Mucosa of descending colon (tissue), 3 donors: ENCODE results near the gene TMEM204. TPM values are rescaled to one million over a fixed set of nuclear protein-coding genes. Genes with fewer than 3 reads are reported as not detected.

Source experiments
- ATAC-seq: fragments of 200-7000 bp; cut with Tn5 transposase; one replicate; pipeline ENCODE4 v1.9.1; 2020; ENCODE audit warnings: mild to moderate bottlenecking, moderate library complexity
- DNase-seq, 3 donors: peaks; one replicate each; pipeline ENCODE4 v3.0.0-alpha.2; 2020
- H3K36me3 ChIP-seq: fragments of 200-600 bp; one replicate; pipeline ENCODE4 v1.8.0; 2021; ENCODE audit warnings: low read depth, mild to moderate bottlenecking
- H3K4me1 ChIP-seq: fragments of 200-600 bp; one replicate; pipeline ENCODE4 v1.8.0; 2021; ENCODE audit warnings: low read depth, mild to moderate bottlenecking
- H3K4me3 ChIP-seq: fragments of 200-600 bp; one replicate; pipeline ENCODE4 v1.8.0; 2021; ENCODE audit warnings: mild to moderate bottlenecking
- H3K9me3 ChIP-seq: fragments of 200-600 bp; one replicate; pipeline ENCODE4 v1.8.0; 2021; ENCODE audit warnings: mild to moderate bottlenecking
- CTCF ChIP-seq: fragments of 200-600 bp; IDR thresholded peaks from one replicate; pipeline ENCODE4 v1.8.0; 2022; ENCODE audit warnings: antibody characterized with exemption, mild to moderate bottlenecking
- intact Hi-C, 2 donors: fragments of 100-400 bp; cut with DNase I in 1 of 2; cut with micrococcal nuclease in 1 of 2; formaldehyde crosslinking; loops; one replicate each; pipeline versions ENCODE4 v1.11.0 to v1.11.1; 2022; cut with DNase I, micrococcal nuclease
- total RNA-seq, 3 donors: library from RNA; stranded (reverse); fragmentation: NEBNext Ultra II Directional in 2 of 3; extraction: Animal tissue kit (Norgen Biotek cat#: 25700) in 2 of 3; gene quantifications; one replicate each; pipeline versions ENCODE4 v1.2.1 to v1.2.4, GENCODE V29; 2021 to 2023
- donor health status: DM: no; HTN: no; CAD: no; lungs with moderate emphysema.
- donor health status: DM: no; HTN: no; CAD: no.
- donor health status: DM: no; HTN: yes; CAD: no.

Gene TMEM204
- total RNA-seq, 3 donors from 2014 or later: 3.4 to 10.3 (median 5.0) TPM

GRCh38 chr16:1540556-1540855 lies 7.0 kb downstream of the TMEM204 start:
- H3K36me3 ChIP-seq: no peaks in the 10 kb centered on the region
- intact Hi-C loops: no loop called here
- TF ChIP-seq CTCF: no peak
- DNase-seq (peak in 1 of 3 donors; percentile 31), ATAC-seq (no peak)
- H3K4me1 ChIP-seq: peaks cover 2% of the 10 kb centered on the region
- H3K4me3 ChIP-seq: no peak overlapping the region
- no peaks in the 10 kb centered on the region for H3K9me3 ChIP-seq

- peaks cover 2% of the 10 kb centered on the region for H3K4me1 ChIP-seq
- DNase-seq (no peak), ATAC-seq (no peak)
- H3K4me3 ChIP-seq: no peak overlapping the region
- no peaks in the 10 kb centered on the region for H3K9me3 ChIP-seq
- no peak for TF ChIP-seq CTCF
- intact Hi-C loops: no loop called here
- H3K36me3 ChIP-seq: no peaks in the 10 kb centered on the region
These were observed 8.1 kb downstream of the TMEM204 start for GRCh38 chr16:1541293-1542165.

- H3K4me3 ChIP-seq: no peak overlapping the region
- DNase-seq (no peak), ATAC-seq (no peak)
- peaks cover 2% of the 10 kb centered on the region for H3K4me1 ChIP-seq
- intact Hi-C loops: no loop called here
- TF ChIP-seq CTCF: no peak
- no peaks in the 10 kb centered on the region for H3K36me3 ChIP-seq
- no peaks in the 10 kb centered on the region for H3K9me3 ChIP-seq
These were observed 8.7 kb downstream of the TMEM204 start for GRCh38 chr16:1542166-1542500.

GRCh38 chr16:1542533-1542932 lies 9.1 kb downstream of the TMEM204 start:
- Histone ChIP-seq H3K4me3 (no peak overlapping the region), H3K36me3 (no peaks in the 10 kb centered on the region), H3K4me1 (peaks cover 2% of the 10 kb centered on the region), H3K9me3 (no peaks in the 10 kb centered on the region)
- no peak for TF ChIP-seq CTCF
- DNase-seq (no peak), ATAC-seq (no peak)
- intact Hi-C loops: no loop called here

GRCh38 chr16:1543085-1543896 lies 9.8 kb downstream of the TMEM204 start:
- H3K4me3 ChIP-seq: no peak overlapping the region
- ATAC-seq (peak; percentile 46), DNase-seq (peak in 1 of 3 donors; percentile 47)
- no peaks in the 10 kb centered on the region for H3K36me3 ChIP-seq
- peaks cover 2% of the 10 kb centered on the region for H3K4me1 ChIP-seq
- TF ChIP-seq CTCF: no peak
- intact Hi-C loops: no loop called here
- no peaks in the 10 kb centered on the region for H3K9me3 ChIP-seq
